Activated T-cell treated with anti-CD3 and anti-CD28 coated beads for 24 hours (primary cell): ENCODE data around the gene USP11.

Experiments used
- DNase-seq: peaks from one replicate; pipeline ENCODE4 v3.0.0-alpha.2; 2020; ENCODE audit warnings: low read depth

USP11 gene

GRCh38 chrX:47204970-47205369 is 27.8 kb upstream of the USP11 start:
- no peak for DNase-seq

GRCh38 chrX:47206316-47206715 is 26.5 kb upstream of the USP11 start:
- DNase-seq, result no peak

GRCh38 chrX:47208108-47208507 is 24.7 kb upstream of the USP11 start:
- no peak for DNase-seq

GRCh38 chrX:47209508-47210238 is 23.1 kb upstream of the USP11 start:
- DNase-seq, result no peak

- DNase-seq, result no peak
Measured at GRCh38 chrX:47210661-47211425, 22.0 kb upstream of the USP11 start.

GRCh38 chrX:47212381-47213293 is 20.2 kb upstream of the USP11 start:
- no peak for DNase-seq

- DNase-seq, result no peak
Measured at GRCh38 chrX:47214435-47215077, 18.3 kb upstream of the USP11 start.

- DNase-seq, result no peak
Measured at GRCh38 chrX:47215291-47215900, 17.4 kb upstream of the USP11 start.

GRCh38 chrX:47216393-47216925 is 16.4 kb upstream of the USP11 start:
- DNase-seq, result no peak

GRCh38 chrX:47217121-47217851 is 15.5 kb upstream of the USP11 start:
- DNase-seq, result peak; percentile 7

- DNase-seq, result peak; percentile 88
Measured at GRCh38 chrX:47217852-47218279, 14.9 kb upstream of the USP11 start.

- peak; percentile 50 for DNase-seq
Measured at GRCh38 chrX:47218280-47218919, 14.4 kb upstream of the USP11 start, which contains the start of gene CDK16. Gene CDK16 (plus strand): TSS chrX:47218681. CDS start chrX:47223558, 4,877 bp downstream.

- DNase-seq, result peak; percentile 28
Measured at GRCh38 chrX:47218920-47219815, 13.6 kb upstream of the USP11 start.

GRCh38 chrX:47221756-47222155 is 11.1 kb upstream of the USP11 start:
- DNase-seq, result no peak

- DNase-seq, result no peak
Measured at GRCh38 chrX:47222751-47223350, 10.0 kb upstream of the USP11 start.

GRCh38 chrX:47223476-47224250 is 9.1 kb upstream of the USP11 start:
- DNase-seq, result no peak

- no peak for DNase-seq
Measured at GRCh38 chrX:47224266-47224895, 8.4 kb upstream of the USP11 start.
